CD4-positive, alpha-beta T cell treated with Interleukin-10 for 1 hour (primary cell): ENCODE results near the gene AWAT1.
"Not testable (repeated sequence)": the region's sequence is repeated elsewhere in the genome, so short reads cannot be mapped to it uniquely, and the experiment has no call there.

Experiments
- DNase-seq: peaks from one replicate; pipeline ENCODE4 v3.0.0-alpha.2; 2020

The AWAT1 gene

GRCh38 chrX:70234355-70234754 is at the start of gene AWAT1:
AWAT1 (plus strand) TSS chrX:70234655; CDS start chrX:70234696, 41 bp downstream.
- no peak for DNase-seq

DNA sequence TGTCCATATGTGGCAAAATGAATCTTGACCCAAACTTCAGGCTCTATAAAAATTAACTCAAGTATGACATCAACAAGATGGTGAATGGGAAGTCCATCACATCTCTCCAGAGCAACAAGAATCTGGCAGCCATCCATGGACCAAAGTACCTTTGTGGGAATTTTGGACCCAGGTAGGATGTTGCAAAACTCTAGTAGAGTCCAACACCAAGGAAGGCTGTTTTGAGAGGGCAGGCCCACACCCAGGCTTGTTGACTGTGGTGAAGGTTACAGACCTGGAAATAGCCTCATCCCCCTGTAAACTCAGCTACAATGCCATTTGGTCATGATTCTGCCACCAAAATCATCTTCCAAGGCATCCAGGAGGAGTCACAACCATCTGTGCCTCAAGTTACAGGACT is 44.2 kb upstream of the AWAT1 start:
- DNase-seq, result no peak

DNA sequence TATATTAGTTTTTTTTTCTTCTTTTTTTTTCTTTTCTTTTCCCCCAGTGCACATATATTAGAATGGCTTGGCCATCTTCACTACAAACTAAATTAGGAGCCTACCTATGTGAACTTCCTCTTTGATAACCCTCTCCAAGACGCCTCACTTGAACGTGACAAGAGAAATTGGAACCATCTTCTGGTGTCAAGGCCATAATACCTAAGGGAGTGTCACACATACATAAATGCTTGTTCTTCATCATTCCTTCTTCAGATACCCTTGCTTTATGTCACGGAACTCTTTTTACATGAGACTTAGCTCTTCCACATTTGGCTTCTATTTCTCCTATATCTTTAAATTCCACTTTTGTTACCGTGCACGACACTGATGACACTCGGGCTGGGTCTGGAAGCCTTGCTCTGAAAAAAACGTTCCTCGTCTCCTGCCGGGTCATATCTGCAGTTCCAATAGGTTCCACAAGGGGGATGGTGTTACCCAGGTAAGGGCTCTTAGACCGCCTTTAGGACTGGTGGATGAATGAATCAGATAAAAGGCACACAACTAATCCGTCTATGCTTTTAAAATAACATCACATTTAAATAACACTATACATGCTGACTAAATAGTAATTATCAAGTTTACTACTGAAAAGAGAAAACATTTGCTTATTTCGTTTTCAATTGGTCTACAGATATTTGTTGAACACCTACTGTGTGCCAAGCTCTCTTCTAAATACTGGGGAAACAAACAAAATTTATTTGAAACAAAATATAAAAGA is 37.3 kb upstream of the AWAT1 start:
- peak; percentile 73 for DNase-seq

DNA sequence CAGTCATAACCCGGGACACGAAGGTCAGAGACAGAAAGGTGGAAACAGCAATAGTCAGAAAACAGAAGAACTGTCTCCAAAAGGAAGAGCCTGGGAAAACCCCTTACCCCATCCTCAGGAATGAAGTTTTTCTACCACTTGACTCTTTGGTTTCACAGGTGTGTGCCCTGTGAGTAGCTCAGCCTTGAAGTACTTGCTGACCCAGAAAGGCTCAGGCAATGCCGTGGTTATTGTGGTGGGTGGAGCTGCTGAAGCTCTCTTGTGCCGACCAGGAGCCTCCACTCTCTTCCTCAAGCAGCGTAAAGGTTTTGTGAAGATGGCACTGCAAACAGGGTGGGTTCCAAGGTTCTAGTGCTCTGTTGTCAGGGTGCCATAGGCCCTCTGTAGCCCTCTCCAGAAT is 32.7 kb upstream of the AWAT1 start:
- DNase-seq, result no peak

DNA sequence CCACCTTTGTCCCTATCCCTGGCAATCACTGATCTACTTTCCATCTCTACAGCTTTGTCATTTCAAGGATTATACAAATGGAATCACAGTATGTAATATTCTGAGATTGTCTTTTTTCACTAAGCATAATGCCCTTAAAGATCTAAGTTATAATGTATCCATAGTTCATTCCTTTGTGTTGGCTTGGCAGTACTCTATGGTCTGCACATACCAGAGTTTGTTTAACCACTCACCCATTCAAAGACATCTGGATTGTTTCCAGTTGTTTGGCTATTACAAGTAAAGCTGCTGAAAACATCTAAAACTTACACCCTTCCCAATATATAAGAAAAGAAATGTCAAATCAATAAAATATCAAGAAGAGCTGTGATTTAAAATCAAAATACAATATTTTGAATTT is 26.0 kb upstream of the AWAT1 start:
- no peak for DNase-seq

GRCh38 chrX:70209570-70209969 is 24.9 kb upstream of the AWAT1 start:
- DNase-seq, result not testable (repeated sequence)

DNA sequence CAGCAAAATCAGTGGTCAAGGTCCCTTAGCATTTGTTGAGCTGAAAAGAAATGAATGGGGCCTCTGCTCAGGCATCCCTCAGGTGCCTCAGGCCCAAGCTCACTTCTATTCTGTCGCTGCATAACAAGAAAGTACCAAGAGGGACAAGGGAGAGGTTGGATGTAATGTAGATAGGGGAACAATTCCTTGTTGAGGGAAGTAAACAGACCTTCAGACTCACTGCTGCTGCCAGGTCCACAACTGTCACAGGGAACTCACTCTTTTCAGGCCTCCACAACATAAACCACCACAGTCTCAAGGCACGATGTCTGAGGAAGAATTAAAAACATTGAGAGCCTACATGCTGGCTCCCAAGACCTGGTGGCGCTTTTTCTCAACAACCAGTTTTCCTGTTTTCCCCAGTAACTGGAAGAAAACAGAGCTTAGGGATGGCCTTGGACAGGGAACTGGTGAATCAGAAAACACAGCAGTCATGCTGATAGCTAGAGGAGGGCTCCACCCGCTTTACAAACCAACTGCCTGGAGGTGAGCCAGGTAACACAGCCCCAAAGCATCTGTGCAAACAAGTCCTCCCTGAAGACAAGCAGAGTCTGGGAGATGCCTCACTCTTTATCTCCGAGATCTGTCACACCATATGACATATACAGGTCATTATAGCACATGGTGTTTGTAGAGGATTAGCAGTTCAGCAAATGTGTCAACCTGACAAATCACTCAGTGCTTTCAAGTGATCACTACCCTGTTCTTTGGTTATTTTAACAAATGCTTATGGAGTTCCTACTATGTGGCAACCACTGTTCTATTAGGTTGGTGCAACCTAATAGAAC is 14.3 kb upstream of the AWAT1 start:
- no peak for DNase-seq

DNA sequence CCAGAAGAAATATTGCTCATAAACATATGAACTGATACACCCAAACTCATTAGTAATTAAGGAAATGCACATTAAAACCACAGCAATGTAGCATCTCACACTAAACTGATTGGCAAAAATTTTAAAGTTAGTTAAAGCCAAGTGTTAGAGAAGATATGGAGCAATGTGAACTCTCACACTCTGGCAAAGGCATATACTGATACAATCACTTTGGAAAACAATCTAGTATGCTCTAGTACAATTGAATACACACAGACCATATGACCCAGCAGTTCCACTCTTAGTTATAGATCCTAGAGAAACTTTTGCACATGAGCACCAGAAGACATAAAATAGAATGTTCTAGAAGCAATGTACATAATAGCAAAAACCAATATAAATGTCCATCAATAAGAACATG is 8.4 kb upstream of the AWAT1 start:
- no peak for DNase-seq

- no peak for DNase-seq
These were observed 7.8 kb upstream of the AWAT1 start for GRCh38 chrX:70226687-70227086.

DNA sequence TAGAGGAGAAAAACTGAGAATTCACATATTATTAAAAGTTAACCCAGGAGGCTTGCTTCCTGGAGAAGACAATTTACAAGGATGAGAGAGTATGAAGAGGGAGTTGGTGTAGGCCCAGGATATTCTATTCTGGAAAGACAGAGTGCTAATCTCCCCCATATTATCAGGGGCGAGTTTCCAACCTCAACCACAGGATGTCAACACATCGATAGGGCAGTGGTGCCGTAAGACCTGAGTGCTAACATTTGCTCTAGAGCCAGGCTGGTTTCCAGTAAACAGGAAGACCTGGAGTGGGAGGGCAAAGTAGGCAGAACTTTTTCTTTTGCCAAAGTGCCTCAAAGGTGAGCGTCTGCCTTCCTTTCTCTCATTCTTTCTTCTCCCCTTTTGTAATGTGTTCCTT is 2.8 kb upstream of the AWAT1 start:
- no peak for DNase-seq

- no peak for DNase-seq
These were observed 6.3 kb downstream of the AWAT1 start for GRCh38 chrX:70240751-70241150.

DNA sequence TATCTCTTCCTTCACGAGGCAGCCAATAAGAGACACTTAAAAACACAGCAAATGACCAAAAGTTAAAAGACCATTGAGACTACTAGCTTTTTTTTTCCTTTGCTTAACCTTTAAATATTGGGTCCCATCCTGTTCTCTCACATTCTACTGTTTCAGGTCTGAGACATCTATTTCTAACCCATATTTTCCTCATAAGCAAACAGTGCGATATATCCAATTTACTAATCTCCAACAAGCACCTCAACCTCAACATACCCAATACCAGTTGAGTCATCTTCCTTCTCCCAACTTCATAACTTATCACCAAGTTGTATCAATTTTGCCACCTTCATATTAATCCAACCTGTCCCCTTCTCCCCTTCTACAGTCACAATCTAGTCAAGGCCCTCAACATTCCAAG is 7.0 kb downstream of the AWAT1 start:
- no peak for DNase-seq

DNA sequence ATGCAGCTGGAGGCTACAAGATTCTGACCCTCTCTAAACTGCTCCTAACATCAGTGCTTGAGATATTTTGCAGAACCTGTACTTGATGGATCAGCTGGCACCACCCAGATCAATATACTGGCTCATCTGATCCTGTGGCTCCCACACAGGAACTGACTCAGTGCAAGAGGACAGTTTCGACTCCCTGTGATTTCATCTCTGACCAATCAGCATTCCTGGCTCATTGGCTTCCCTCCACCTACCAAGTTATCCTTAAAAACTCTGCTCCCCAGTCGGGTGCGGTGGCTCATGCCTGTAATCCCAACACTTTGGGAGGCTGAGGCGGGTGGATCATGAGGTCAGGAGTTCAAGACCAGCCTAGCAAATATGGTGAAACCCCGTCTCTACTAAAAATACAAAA is 9.1 kb downstream of the AWAT1 start:
- not testable (repeated sequence) for DNase-seq

DNA sequence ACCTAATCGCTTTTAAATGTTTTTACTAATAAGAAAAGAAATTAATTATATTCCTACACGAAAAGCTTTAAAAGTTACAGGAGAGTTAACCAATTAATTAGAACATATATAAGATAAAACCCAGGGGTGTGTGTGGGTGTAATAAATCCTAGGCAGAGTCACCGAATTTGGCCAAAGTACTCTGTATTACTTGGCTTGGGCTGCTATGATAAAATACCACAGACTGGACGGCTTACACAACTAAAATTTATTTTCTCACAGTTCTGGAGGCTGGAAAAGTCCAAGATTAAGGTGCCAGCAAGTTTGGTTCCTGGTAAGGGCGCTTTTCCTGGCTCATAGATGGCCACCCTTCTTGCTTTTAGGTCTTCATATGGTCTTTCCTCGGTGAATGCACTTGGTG is 10.4 kb downstream of the AWAT1 start:
- no peak for DNase-seq

DNA sequence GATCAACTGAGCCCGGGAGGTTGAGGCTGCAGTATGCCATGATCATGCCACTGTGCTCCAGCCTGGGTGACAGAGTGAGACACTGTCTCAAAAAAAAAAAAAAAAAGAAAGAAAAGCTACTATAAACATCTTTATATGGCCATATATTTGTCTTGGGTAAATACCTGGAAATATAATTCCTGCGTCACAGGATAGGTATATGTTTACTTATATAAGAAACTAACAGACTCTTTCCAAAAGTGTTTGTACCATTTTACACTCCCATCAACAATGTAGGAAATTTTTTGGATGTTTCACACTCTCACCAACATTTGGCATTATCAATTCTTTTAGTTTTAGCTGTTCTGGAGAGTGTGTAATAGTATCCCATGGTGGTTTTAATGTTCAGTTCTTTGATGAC is 12.8 kb downstream of the AWAT1 start:
- no peak for DNase-seq

- DNase-seq, result no peak
These were observed 18.0 kb downstream of the AWAT1 start for GRCh38 chrX:70252491-70252890.

DNA sequence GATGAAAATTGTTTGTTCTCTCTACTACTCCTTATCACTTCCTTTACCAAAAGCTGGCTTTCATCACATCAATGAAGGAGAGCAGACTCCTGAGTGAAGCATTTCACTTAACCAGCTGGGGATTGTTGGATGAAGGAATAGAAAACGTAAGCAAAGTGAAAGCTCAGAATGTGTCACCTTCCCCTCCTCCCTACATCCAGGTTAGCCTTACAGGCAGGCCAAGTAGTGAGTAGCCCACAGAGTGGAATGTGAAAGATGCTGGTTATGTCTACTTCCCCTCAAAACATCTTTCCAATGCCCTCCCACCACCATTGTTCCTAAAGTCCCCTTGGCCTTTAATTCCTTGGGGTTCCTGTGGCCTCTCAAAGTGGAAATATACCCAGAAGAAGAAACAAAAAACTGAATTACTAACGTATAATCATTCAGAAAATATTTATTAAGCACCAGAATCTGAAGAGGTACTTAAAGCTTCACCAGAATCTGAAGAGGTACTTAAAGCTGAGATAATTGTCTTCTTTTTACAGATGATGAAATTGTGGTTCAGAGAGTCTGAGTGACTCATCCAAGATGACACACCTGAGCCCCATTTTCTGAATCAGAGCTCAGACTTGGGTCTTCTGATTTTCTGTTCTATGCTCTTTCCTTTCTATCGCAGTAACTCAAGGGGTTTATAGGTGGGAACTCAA is 19.1 kb downstream of the AWAT1 start:
- no peak for DNase-seq

GRCh38 chrX:70254063-70254400 is 19.6 kb downstream of the AWAT1 start:
- DNase-seq, result no peak

GRCh38 chrX:70254909-70255308 is 20.5 kb downstream of the AWAT1 start:
- DNase-seq, result no peak

DNA sequence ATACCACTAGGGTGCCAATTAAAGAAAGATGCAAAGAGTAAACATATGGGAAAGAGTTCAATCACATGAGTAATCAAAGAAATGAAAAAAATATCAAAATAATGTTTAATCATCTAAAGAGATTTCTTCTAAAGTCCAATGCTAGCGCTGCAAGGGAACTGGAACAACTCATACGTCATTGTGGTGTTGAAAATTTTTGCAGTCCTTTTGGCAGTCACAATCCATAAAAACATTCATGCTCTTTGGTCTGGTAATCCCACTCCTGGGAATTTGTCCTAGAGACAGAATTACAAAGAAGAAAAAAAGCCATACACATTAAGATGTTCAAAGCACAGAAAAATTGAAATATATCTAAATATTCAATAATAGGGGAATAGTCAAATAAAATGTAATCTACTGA is 21.0 kb downstream of the AWAT1 start:
- no peak for DNase-seq

DNA sequence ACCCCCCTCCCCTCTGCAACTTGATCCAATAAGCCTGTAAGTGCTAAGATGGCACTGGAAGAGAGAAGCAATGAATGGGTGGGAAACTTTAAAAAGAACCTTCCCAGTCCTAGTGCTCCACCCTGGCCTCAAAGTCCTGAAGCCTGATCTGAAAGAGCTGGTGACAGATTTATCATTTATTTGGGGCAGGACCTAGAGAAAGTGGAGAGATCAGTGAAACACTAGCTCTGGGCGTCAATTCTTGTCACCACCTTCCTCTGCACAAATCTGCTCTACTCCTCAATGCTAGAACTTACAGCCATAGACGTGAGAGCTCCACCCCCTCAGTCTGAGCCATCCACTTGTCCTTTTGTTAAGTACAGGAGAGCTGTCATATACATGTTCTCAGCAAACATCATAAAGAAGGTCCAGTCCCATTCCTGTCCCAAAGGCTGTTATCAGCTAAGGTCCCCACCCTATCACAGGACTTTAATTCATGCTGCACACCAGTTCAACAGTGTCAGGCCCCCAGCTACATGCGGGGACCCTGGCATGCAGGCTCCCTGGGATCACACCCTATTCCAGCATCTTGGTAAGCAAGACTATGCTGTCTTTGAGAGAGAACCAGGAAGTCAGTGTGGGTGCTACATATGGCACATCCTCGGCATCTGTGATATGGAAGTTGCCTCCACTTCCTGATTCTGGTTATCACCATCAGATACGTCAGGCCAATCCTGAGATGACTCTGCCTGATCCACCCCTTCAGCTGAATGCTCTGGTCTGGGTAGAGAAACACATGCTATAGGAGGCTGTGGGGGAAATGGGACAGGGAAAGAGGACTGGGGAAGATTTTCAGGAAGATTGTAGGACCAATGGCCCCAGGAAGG is 23.2 kb downstream of the AWAT1 start:
- DNase-seq, result no peak

DNA sequence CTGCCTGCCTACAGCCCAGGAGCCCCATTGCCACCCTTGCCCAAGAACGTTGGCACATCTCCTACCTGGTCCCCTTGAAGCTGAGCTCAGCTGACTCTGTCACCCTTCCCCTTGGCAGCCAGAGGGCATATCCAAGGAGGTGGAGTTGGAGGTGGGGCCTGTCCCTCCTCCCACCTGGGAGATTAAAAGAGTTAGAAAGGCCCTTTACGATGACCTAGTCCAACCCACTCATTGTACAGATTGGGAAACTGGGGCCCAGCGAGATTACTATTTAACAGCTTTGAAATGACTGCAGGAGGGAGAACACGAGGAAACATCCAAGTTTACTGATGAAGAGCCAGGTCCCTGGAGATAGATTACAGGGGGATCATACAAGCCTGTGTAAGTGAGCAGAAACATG is 25.6 kb downstream of the AWAT1 start, which contains the start of gene P2RY4:
TSS of gene P2RY4 (minus strand) at position 101 of the 400 bp plus-strand sequence. CDS start 580 bp downstream, outside the sequence.
- no peak for DNase-seq
